Adrenal gland (tissue), 12 donors: ENCODE results near the gene SPAG6. TPM values are rescaled to one million over a fixed set of nuclear protein-coding genes. Genes with fewer than 3 reads are reported as not detected.
"Not testable (repeated sequence)": the region's sequence is repeated elsewhere in the genome, so short reads cannot be mapped to it uniquely, and the experiment has no call there.

Source experiments
- DNase-seq, 7 donors: peaks; one replicate each; pipeline ENCODE4 v3.0.0-alpha.2; 2019 to 2020
- H3K27ac ChIP-seq, 5 donors: fragments of 200-600 bp; sonication (generic) in 4 of 5; 1 replicate in 3 of 5; 2 replicates in 2 of 5; pipeline versions ENCODE4 v1.5.1 to v1.8.0; 2016 to 2020; ENCODE audit warnings: mild to moderate bottlenecking in 1 of 5
- H3K27me3 ChIP-seq: fragments of 200-600 bp; 2 replicates; pipeline ENCODE4 v1.8.0; 2021
- H3K36me3 ChIP-seq, 2 donors: fragments of 200-600 bp; replicated peaks in 1 of 2; 1 replicate in 1 of 2; 2 replicates in 1 of 2; pipeline versions ENCODE4 v1.5.1 to v1.8.0; 2018 to 2022
- H3K4me1 ChIP-seq, 2 donors: fragments of 200-600 bp; replicated peaks in 1 of 2; 1 replicate in 1 of 2; 2 replicates in 1 of 2; pipeline versions ENCODE4 v1.5.1 to v1.8.0; 2018 to 2021
- H3K4me3 ChIP-seq, 4 donors: fragments of 200-600 bp; sonication (generic) in 3 of 4; one replicate each; pipeline ENCODE4 v1.5.1; 2016 to 2018
- H3K9me3 ChIP-seq, 3 donors: fragments of 200-600 bp; sonication (generic) in 1 of 3; replicated peaks in 1 of 3; 1 replicate in 2 of 3; 2 replicates in 1 of 3; pipeline versions ENCODE4 v1.5.1 to v1.8.0; 2016 to 2021
- POLR2A ChIP-seq, 2 donors: fragments of 450-650 bp; IDR thresholded peaks; one replicate each; pipeline ENCODE4 v1.6.1; 2017; ENCODE audit warnings: antibody characterized with exemption in 2 of 2, mild to moderate bottlenecking in 2 of 2, moderate library complexity in 1 of 2
- WGBS, 4 donors: extraction: QIAGEN DNeasy Blood & Tissue Kit in 2 of 4; methylation state at CpG; one replicate each; pipeline versions ENCODE4 v1.1.5 to v1.1.7; 2013 to 2017; 5-methylcytosine and 5-hydroxymethylcytosine counted together
- intact Hi-C, 2 donors: fragments of 100-400 bp; cut with DNase I; formaldehyde crosslinking; loops; one replicate each; pipeline versions ENCODE4 v1.14.1 to v1.15.0; 2022 to 2023
- polyA plus RNA-seq, 3 donors: library from polyadenylated mRNA; stranded (reverse); fragments of 200-250 nt in 2 of 3; fragments of 350-450 nt in 1 of 3; fragmentation: Illumina TruSeq in 1 of 3; extraction: RNeasy Lipid Tissue Mini Kit (QIAGEN cat#74804) in 1 of 3; gene quantifications; one replicate each; pipeline ENCODE4 v1.2.3, GENCODE V29; 2013 to 2014
- total RNA-seq, 9 donors: library from RNA; depleted of rRNA in 4 of 9; stranded (reverse); fragments of >200 nt in 4 of 9; fragments of 120-200 nt in 1 of 9; fragmentation: NEBNext Ultra II Directional in 1 of 9; extraction: Animal tissue kit (Norgen Biotek cat#: 25700) in 1 of 9; gene quantifications; one replicate each; pipeline versions ENCODE4 v1.1.0 to v1.2.4, GENCODE V29; 2013 to 2023
- TF ChIP-seq, protein P1 (sequence below), 6 experiments: fragments of 450-650 bp in 4 of 6; fragments of 200-600 bp in 2 of 6; sonication (generic) in 1 of 6; IDR thresholded peaks; 1 replicate in 5 of 6; 2 replicates in 1 of 6; pipeline versions ENCODE4 v1.5.1 to v1.8.0; 2016 to 2021; ENCODE audit warnings: antibody characterized with exemption in 6 of 6, mild to moderate bottlenecking in 2 of 6, moderate library complexity in 1 of 6
- donor health status: healthy with polysubstance abuse.
- donor health status: Bipolar disorder and iron deficiency.
- donor health status: DM: yes; HTN: yes; CAD: no.
- donor health status: DM: no; HTN: no; CAD: no.
- donor health status: DM: no; HTN: no; CAD: no.
- donor health status: DM: yes; HTN: yes; CAD: no.

Gene SPAG6
- total and polyA plus RNA-seq, 12 donors: 0.07 to 0.46 (median 0.11) TPM; not detected in 9

DNA sequence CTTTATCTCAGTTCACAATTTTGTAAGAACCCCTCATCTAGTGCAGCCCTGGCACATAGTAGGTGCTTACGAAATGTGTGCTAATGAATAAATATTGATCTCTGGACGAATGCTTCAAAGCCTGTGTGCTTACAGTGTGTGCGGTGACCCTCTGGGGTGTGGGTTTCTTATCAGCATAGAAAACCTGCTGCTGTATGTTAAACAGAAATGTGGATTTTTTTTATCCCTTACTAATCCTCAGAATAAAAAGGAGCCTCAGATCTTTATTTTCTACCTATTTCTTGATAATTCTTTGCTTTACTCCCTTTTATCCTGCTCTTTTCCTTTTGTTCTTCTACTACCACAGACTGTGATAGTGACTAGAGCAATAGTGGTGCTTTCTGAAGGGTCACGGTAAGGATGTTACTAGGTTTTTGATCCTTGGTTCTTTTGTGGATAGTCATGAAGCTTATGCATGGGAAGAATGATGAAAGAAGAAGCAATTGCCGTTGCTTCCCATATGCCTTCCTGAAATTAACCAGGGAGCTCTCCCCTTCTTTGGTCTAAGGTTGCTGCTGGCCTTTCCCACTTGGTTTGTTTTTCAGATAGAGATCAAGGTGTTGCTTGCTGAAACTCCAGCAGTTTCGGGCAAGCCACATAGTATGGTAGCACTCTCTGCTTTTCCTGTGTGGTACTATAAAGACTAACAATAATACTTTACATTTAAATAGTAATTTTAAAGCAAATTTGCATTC is 44.7 kb downstream of the SPAG6 start:
- Histone ChIP-seq H3K36me3 (no peaks in the 10 kb centered on the region), H3K4me1 (no peaks in the 10 kb centered on the region), H3K27me3 (peaks cover 8% of the 10 kb centered on the region), H3K4me3 (no peak overlapping the region), H3K9me3 (no peaks in the 10 kb centered on the region), H3K27ac (no peak overlapping the region)
- TF ChIP-seq POLR2A (IDR thresholded peaks at IDR 0.05): no peak
- TF ChIP-seq, protein P1, sequence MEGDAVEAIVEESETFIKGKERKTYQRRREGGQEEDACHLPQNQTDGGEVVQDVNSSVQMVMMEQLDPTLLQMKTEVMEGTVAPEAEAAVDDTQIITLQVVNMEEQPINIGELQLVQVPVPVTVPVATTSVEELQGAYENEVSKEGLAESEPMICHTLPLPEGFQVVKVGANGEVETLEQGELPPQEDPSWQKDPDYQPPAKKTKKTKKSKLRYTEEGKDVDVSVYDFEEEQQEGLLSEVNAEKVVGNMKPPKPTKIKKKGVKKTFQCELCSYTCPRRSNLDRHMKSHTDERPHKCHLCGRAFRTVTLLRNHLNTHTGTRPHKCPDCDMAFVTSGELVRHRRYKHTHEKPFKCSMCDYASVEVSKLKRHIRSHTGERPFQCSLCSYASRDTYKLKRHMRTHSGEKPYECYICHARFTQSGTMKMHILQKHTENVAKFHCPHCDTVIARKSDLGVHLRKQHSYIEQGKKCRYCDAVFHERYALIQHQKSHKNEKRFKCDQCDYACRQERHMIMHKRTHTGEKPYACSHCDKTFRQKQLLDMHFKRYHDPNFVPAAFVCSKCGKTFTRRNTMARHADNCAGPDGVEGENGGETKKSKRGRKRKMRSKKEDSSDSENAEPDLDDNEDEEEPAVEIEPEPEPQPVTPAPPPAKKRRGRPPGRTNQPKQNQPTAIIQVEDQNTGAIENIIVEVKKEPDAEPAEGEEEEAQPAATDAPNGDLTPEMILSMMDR (IDR thresholded peaks at IDR 0.05): no peak
- intact Hi-C loops: no loop called here
- no peak for DNase-seq
- WGBS, 4 donors: 69 to 89% (median 76%) methylated on average over 6 of the region's 6 CpGs

DNA sequence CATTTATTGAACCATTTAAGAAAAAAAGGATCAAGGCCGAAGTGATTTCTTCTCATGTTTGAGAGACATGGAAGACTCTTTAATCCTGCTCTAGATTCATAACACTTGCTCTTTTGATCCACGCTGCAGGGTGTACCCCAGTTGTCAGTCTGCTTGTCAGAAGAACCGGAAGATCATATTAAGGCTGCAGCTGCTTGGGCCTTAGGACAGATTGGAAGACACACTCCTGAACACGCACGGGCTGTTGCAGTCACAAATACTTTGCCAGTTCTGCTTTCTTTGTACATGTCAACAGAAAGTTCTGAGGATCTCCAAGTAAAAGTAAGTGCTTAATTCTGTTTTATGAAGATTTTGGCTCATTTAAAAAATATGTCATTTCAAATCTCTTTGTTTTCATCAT is 46.3 kb downstream of the SPAG6 start:
- intact Hi-C loops: no loop called here
- Histone ChIP-seq H3K4me1 (no peaks in the 10 kb centered on the region), H3K4me3 (no peak overlapping the region), H3K27ac (no peak overlapping the region), H3K9me3 (no peaks in the 10 kb centered on the region), H3K27me3 (peaks cover 18% of the 10 kb centered on the region), H3K36me3 (no peaks in the 10 kb centered on the region)
- DNase-seq: no peak
- TF ChIP-seq, protein P1 (IDR thresholded peaks at IDR 0.05): no peak
- no peak for TF ChIP-seq POLR2A (IDR thresholded peaks at IDR 0.05)
- WGBS, 4 donors: 83 to 93% (median 90%) methylated on average over 5 of the region's 5 CpGs

DNA sequence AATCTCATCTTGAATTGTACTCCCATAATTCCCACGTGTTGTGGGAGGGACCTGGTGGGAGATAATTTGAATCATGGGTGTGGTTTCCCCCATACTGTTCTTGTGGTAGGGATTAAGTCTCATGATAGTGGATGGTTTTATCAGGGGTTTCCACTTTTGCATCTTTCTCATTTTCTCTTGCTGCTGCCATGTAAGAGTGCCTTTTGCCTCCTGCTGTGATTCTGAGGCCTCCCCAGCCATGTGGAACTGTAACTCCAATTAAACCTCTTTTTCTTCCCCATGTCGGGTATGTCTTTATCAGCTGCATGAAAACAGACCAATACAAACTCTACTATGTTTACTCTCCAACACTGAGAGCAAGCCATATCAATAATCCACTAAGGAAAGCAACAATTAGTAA is 50.9 kb downstream of the SPAG6 start:
- WGBS, 4 donors: 62 to 74% (median 71%) methylated on average over 2 of the region's 2 CpGs
- DNase-seq, H3K36me3 ChIP-seq, H3K4me3 ChIP-seq, intact Hi-C loops, H3K27ac ChIP-seq, H3K4me1 ChIP-seq, H3K9me3 ChIP-seq: not testable (repeated sequence)
- H3K27me3 ChIP-seq: peaks cover 24% of the 10 kb centered on the region

DNA sequence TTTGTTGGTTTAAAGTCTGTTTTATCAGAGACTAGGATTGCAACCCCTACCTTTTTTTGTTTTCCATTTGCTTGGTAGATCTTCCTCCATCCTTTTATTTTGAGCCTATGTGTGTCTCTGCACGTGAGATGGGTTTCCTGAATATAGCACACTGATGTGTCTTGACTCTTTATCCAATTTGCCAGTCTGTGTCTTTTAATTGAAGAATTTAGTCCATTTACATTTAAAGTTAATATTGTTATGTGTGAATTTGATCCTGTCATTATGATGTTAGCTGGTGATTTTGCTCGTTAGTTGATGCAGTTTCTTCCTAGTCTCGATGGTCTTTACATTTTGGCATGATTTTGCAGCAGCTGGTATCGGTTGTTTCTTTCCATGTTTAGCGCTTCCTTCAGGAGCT is 61.6 kb downstream of the SPAG6 start:
- 68 to 91% (median 73%) methylated on average over 1 of the region's 5 CpGs for WGBS, 4 donors
- H3K27me3 ChIP-seq, H3K4me1 ChIP-seq, DNase-seq, intact Hi-C loops, H3K27ac ChIP-seq, H3K36me3 ChIP-seq, H3K4me3 ChIP-seq, H3K9me3 ChIP-seq: not testable (repeated sequence)

DNA sequence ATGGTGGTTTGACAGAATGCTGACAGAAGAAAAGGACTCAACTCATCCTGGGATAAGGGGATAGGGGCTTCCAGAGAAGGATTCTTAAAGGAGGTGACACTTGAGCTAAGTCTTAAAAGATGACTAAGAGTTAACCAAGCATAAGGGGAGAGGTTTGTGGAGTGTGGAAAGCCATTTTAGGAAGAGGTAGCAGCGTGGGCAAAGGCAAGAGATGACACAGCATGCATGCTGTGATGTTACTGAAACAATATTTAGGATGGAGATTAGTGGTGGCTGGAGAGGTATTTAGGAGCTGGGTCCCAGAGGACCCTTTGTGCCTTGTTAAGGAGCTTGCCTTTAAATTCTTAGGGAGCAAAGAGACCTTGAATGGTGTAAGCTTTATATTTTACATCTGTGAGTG is 65.1 kb downstream of the SPAG6 start:
- Histone ChIP-seq H3K4me1 (no peaks in the 10 kb centered on the region), H3K27me3 (no peaks in the 10 kb centered on the region), H3K9me3 (no peaks in the 10 kb centered on the region), H3K27ac (no peak overlapping the region), H3K36me3 (no peaks in the 10 kb centered on the region), H3K4me3 (no peak overlapping the region)
- WGBS, 4 donors: 50 to 72% (median 60%) methylated on average over 1 of the region's 1 CpG
- no peak for TF ChIP-seq POLR2A (IDR thresholded peaks at IDR 0.05)
- intact Hi-C loops: no loop called here
- no peak for DNase-seq

DNA sequence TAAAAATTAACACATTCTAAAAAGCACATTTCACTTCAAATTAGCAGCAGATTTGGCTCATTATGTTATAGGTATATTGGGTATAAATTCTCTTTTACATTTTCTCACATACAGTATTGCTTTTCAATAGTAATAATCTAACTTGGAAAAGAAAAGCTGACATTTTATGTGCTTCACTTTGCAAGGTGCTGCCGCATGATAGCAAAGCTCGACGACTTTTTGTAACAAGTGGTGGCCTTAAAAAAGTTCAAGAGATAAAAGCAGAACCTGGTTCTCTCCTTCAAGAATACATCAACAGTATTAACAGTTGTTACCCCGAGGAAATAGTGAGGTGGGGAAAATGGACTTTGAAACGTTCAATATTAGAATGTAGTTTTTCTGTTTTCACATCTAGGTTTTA is 65.5 kb downstream of the SPAG6 start:
- TF ChIP-seq, protein P1 (IDR thresholded peaks at IDR 0.05): no peak
- TF ChIP-seq POLR2A (IDR thresholded peaks at IDR 0.05): no peak
- H3K4me3 ChIP-seq: no peak overlapping the region
- no peak for DNase-seq
- intact Hi-C loops: no loop called here
- 79 to 90% (median 82%) methylated on average over 5 of the region's 5 CpGs for WGBS, 4 donors
- no peaks in the 10 kb centered on the region for H3K36me3 ChIP-seq
- no peaks in the 10 kb centered on the region for H3K9me3 ChIP-seq
- no peaks in the 10 kb centered on the region for H3K27me3 ChIP-seq
- no peaks in the 10 kb centered on the region for H3K4me1 ChIP-seq
- H3K27ac ChIP-seq: no peak overlapping the region
